ENCODE data around the gene VAX1. TPM values are rescaled to one million over a fixed set of nuclear protein-coding genes. Genes with fewer than 3 reads are reported as not detected.

VAX1 gene
- total RNA-seq, 4 donors from 2014 or later: not detected

DNA sequence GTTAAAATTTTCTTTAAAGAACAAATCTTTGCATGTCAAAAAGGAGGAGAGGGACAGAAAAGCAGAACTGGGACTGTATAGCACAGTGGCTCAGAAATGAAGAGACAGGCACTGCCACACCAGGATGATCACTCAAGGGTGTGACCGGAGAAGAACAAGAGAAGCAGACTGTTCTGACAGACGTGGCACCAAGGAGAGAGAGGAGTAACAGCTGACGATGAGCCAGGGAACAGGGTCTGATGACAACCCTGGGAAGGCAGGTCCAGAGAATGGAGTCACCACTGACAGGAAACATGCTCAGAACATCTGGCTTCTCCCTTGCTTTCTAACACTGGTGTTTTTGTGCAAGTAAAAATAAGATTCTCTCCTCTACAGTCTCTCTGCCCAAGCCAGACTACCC, 14.6 kb upstream of the VAX1 start:
- no peak for ATAC-seq (ENCODE audit: low FRiP score)
- DNase-seq (ENCODE audit: low spot score): no peak
- TF ChIP-seq, protein P1, sequence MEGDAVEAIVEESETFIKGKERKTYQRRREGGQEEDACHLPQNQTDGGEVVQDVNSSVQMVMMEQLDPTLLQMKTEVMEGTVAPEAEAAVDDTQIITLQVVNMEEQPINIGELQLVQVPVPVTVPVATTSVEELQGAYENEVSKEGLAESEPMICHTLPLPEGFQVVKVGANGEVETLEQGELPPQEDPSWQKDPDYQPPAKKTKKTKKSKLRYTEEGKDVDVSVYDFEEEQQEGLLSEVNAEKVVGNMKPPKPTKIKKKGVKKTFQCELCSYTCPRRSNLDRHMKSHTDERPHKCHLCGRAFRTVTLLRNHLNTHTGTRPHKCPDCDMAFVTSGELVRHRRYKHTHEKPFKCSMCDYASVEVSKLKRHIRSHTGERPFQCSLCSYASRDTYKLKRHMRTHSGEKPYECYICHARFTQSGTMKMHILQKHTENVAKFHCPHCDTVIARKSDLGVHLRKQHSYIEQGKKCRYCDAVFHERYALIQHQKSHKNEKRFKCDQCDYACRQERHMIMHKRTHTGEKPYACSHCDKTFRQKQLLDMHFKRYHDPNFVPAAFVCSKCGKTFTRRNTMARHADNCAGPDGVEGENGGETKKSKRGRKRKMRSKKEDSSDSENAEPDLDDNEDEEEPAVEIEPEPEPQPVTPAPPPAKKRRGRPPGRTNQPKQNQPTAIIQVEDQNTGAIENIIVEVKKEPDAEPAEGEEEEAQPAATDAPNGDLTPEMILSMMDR (IDR thresholded peaks at IDR 0.05): no peak

DNA sequence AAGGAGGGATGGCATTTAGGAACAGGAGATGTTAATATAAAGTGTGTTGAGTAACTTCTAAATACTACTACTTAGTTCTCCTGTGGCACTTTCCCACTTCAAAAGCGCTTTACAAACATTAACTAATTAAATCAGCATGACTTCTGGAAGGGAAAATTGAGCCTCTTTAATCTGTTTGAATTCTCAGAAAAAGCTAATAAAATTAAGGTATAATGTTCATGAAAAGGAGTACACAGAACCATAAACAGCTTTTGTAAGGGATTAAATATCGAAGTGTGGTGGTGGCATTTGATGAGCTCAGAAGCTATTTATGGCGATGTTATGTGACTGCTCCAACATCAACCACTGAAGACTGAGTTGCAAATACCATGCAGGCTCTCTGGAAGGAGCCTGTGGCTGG, 10.2 kb upstream of the VAX1 start:
- no peak for DNase-seq (ENCODE audit: low spot score)
- ATAC-seq (ENCODE audit: low FRiP score): no peak
- TF ChIP-seq, protein P1 (IDR thresholded peaks at IDR 0.05): no peak

DNA sequence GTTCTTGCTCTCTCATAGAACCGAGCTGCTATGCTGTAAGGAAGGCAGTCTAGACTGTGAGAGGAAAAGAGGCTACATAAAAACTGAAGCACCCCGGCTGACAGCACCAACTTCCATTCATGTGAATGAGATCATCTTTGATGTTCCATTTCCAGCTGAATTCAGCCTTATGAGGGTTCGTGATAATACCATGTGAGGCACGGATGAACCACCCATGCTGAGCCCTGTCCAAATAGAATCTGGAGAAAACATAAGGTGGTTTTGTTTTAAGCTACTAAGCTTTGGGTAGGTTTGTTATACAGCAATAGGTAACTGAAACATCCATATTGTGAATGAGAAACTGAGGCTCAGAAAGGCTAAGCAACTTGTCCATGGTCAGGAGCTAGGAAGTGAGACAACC, 6.9 kb upstream of the VAX1 start:
- ATAC-seq (ENCODE audit: low FRiP score) (no peak), DNase-seq (ENCODE audit: low spot score) (no peak)
- TF ChIP-seq, protein P1 (IDR thresholded peaks at IDR 0.05): no peak

DNA sequence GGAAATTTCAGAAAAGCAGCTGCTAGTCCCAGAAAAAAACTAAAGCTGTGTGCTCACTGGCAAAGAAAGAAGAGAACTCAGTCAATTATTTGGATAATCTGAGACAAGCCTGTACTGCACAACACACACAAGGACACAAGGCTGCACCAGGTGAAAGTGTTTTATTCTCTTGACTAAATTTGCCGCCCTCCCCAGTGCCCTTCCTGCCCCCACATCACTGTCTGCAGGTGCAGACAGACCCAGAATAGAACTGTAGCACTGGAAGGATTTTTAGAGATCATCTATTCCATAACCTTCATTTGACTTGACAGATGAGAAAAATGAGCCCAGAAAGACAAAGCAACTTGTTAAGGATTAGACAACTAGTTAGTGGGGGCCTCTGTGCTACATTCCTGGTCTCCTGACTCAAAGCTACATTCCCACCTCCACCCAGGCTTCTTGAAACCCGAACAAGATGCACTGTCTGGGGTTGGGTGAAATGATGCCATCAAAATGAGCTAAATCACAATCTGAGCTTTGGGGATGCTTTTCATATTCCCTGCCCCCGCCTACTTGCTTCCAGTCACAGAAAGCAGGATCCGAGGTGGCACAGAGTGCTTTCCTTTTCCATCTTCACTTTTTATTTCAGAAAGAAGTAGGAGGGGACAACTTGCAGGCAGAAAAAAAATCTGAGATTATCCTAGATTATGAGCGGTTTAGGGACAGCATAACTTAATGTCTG, 5.2 kb upstream of the VAX1 start:
- TF ChIP-seq, protein P1 (IDR thresholded peaks at IDR 0.05): no peak
- DNase-seq (ENCODE audit: low spot score) (no peak), ATAC-seq (ENCODE audit: low FRiP score) (no peak)

DNA sequence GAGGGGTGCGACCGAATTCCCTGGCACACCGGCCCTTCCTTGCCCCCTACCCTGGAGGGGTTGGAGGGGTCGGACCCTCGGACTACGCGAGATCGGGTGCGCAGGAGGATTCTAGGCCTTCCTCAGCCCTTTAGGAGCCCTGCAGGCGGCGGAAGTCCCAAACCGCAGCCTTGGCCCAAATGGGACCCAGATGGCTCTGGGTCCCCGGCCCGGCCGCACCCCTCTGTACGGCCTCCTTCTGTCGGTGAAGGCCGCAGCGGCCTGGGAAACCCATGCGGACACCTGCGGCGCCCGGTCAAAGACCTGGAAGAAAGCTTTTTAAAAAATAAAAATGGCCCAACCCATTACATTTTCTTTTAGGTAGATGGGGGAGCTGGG, 2.4 kb upstream of the VAX1 start:
- DNase-seq (ENCODE audit: low spot score): no peak
- TF ChIP-seq, protein P1 (IDR thresholded peaks at IDR 0.05): no peak
- ATAC-seq (ENCODE audit: low FRiP score): no peak

DNA sequence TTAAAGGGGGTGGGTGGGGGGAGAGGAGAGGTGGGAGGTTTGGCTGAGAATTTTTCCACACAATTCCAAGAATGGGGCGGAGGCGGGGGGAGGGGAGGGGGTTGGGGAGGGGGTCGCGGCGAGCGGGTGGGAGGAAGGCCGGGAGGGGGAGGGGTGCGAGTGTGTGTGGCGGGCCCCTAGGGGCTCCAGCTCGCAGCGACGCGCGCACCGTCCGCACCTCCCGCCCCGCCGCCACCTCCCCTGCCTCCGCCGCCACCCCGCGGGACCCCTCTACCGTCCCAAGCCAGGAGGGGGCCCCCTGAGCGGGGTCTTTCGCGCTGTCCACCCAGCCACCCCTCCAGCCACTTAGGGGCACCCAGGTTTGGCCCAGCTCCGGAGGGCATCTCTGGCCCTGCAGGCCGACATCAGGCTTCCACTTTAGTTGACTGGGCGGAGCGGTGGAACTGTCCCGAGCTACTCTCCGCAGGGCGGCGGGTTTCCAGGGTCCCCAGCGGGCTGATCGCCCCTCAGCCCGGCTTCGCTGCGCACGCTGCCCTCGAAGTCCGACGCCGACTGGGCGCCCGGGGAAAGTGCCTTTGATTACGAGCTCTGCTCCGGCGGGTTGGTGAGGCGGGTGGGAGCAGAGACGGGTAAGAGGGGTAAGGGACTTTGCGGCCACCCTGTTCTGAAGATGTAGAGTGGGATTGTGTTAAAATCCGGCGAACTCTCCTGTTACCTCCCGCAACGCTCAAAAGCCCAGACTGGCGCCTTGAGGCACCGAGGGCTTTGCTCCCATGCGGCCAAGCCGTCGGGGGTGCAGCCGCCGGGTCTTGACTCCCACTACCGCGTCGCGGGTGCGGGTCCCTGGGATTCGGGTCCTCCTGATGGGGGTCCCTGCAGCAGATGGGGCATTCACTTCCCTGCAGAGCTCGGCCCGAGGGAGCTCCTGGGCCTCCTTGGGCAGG, 1.8 kb upstream of the VAX1 start:
- DNase-seq (ENCODE audit: low spot score) (no peak), ATAC-seq (ENCODE audit: low FRiP score) (no peak)
- TF ChIP-seq, protein P1 (IDR thresholded peaks at IDR 0.05): no peak

Measured in omental fat pad (tissue), 4 donors.